Measurements from ENCODE around the gene SLC2A4RG. TPM values are rescaled to one million over a fixed set of nuclear protein-coding genes. Genes with fewer than 3 reads are reported as not detected.

SLC2A4RG gene
- total and polyA plus RNA-seq, 2 of the 13 experiments (the other 11 are each of a cell fraction or from before 2014, with no cell fraction given) = 91.4 to 95.9 TPM

DNA sequence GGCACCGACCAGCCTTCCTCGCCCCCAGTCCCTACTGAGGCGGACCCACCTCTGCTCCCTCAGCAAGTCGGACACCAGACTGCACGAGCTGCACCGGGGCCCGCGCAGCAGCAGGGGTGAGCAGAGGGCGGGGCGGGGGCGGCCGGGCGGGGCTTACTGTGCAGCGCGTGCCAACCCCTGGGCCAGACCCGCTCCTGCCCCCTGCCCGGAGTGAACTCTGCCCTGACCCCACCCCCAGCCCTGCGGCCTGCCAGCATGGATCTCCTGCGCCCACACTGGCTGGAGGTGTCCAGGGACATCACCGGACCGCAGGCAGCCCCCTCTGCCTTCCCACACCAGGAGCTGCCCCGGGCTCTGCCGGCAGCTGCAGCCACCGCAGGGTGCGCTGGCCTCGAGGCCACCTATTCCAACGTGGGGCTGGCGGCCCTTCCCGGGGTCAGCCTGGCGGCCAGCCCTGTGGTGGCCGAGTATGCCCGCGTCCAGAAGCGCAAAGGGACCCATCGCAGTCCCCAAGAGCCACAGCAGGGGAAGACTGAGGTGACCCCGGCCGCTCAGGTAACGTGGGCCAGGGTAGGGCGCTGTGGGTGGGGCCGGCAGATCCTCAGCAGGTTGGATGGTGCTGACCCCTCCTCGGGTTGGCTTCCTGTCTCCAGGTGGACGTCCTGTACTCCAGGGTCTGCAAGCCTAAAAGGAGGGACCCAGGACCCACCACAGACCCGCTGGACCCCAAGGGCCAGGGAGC is 1.5 kb upstream of the SLC2A4RG start (continued):
- TF ChIP-seq, protein P1, sequence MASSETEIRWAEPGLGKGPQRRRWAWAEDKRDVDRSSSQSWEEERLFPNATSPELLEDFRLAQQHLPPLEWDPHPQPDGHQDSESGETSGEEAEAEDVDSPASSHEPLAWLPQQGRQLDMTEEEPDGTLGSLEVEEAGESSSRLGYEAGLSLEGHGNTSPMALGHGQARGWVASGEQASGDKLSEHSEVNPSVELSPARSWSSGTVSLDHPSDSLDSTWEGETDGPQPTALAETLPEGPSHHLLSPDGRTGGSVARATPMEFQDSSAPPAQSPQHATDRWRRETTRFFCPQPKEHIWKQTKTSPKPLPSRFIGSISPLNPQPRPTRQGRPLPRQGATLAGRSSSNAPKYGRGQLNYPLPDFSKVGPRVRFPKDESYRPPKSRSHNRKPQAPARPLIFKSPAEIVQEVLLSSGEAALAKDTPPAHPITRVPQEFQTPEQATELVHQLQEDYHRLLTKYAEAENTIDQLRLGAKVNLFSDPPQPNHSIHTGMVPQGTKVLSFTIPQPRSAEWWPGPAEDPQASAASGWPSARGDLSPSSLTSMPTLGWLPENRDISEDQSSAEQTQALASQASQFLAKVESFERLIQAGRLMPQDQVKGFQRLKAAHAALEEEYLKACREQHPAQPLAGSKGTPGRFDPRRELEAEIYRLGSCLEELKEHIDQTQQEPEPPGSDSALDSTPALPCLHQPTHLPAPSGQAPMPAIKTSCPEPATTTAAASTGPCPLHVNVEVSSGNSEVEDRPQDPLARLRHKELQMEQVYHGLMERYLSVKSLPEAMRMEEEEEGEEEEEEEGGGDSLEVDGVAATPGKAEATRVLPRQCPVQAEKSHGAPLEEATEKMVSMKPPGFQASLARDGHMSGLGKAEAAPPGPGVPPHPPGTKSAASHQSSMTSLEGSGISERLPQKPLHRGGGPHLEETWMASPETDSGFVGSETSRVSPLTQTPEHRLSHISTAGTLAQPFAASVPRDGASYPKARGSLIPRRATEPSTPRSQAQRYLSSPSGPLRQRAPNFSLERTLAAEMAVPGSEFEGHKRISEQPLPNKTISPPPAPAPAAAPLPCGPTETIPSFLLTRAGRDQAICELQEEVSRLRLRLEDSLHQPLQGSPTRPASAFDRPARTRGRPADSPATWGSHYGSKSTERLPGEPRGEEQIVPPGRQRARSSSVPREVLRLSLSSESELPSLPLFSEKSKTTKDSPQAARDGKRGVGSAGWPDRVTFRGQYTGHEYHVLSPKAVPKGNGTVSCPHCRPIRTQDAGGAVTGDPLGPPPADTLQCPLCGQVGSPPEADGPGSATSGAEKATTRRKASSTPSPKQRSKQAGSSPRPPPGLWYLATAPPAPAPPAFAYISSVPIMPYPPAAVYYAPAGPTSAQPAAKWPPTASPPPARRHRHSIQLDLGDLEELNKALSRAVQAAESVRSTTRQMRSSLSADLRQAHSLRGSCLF (CRISPR knock-in tag; IDR thresholded peaks at IDR 0.05; ENCODE audit: borderline replicate concordance) = 0 out of 2 replicates have a peak, but pooled peaks have one; percentile 57
- TF ChIP-seq ZMYM3 (CRISPR knock-in tag; IDR thresholded peaks at IDR 0.05) (peak; percentile 29; the same call in 1 of the 2 replicates), ZNF20 (CRISPR knock-in tag; IDR thresholded peaks at IDR 0.05) (no peak; the same call in 1 of the 2 replicates), ZNF224 (CRISPR knock-in tag; IDR thresholded peaks at IDR 0.05) (peak; percentile 80; the same call in 1 of the 2 replicates), TAF15 (IDR thresholded peaks at IDR 0.05; ENCODE audit: low read depth, low read length, poor library complexity, severe bottlenecking) (peak; percentile 84), ZNF441 (CRISPR knock-in tag; IDR thresholded peaks at IDR 0.05; ENCODE audit: borderline replicate concordance) (peak; percentile 91; the same call in 1 of the 2 replicates), MTA1 (CRISPR knock-in tag; IDR thresholded peaks at IDR 0.05; ENCODE audit: borderline replicate concordance) (peak; percentile 38; the same call in 1 of the 2 replicates), KLF11 (CRISPR knock-in tag; IDR thresholded peaks at IDR 0.05) (no peak; the same call in none of the 2 replicates), ZNF678 (CRISPR knock-in tag; IDR thresholded peaks at IDR 0.05) (peak; percentile 99), ZSCAN9 (CRISPR knock-in tag; IDR thresholded peaks at IDR 0.05; ENCODE audit: borderline replicate concordance) (peak; percentile 47; the same call in 1 of the 2 replicates), ZNF3 (CRISPR knock-in tag; IDR thresholded peaks at IDR 0.05) (no peak), ZBTB7A (CRISPR knock-in tag; IDR thresholded peaks at IDR 0.05) (peak; percentile 92; the same call in 1 of the 2 replicates), HIVEP1 (CRISPR knock-in tag; IDR thresholded peaks at IDR 0.05) (peak; percentile 88), MTF1 (CRISPR knock-in tag; IDR thresholded peaks at IDR 0.05) (peak; percentile 73; the same call in 1 of the 2 replicates), ZNF180 (CRISPR knock-in tag; IDR thresholded peaks at IDR 0.05; ENCODE audit: borderline replicate concordance, low read depth) (peak; percentile 84; the same call in 1 of the 2 replicates), ZSCAN31 (CRISPR knock-in tag; IDR thresholded peaks at IDR 0.05; ENCODE audit: low read depth) (peak; percentile 93), ZNF44 (CRISPR knock-in tag; IDR thresholded peaks at IDR 0.05) (peak; percentile 97), ZFP36L2 (CRISPR knock-in tag; IDR thresholded peaks at IDR 0.05) (no peak; the same call in 1 of the 2 replicates), YEATS2 (CRISPR knock-in tag; IDR thresholded peaks at IDR 0.05; ENCODE audit: borderline replicate concordance) (peak; percentile 72), MTF2 (CRISPR knock-in tag; IDR thresholded peaks at IDR 0.05; ENCODE audit: borderline replicate concordance) (peak; percentile 73), KAT7 (CRISPR knock-in tag; IDR thresholded peaks at IDR 0.05; ENCODE audit: borderline replicate concordance) (no peak; the same call in 1 of the 2 replicates), EP300 (IDR thresholded peaks at IDR 0.05; ENCODE audit: low read depth in 2 of 2, low read length in 2 of 2) (peak in 1 of 2 experiments; percentile 69; a peak in 3 of 4 replicates), EP300 (CRISPR knock-in tag; IDR thresholded peaks at IDR 0.05; ENCODE audit: borderline replicate concordance) (peak; percentile 63; the same call in 1 of the 2 replicates), DNMT1 (CRISPR knock-in tag; IDR thresholded peaks at IDR 0.05) (peak; percentile 93), ZNF10 (CRISPR knock-in tag; IDR thresholded peaks at IDR 0.05; ENCODE audit: borderline replicate concordance, low read depth) (no peak; the same call in 1 of the 2 replicates), IRF2 (CRISPR knock-in tag; IDR thresholded peaks at IDR 0.05) (peak; percentile 74; the same call in 1 of the 2 replicates), ZNF556 (CRISPR knock-in tag; IDR thresholded peaks at IDR 0.05; ENCODE audit: borderline replicate concordance) (peak; percentile 99)

Measured in HepG2 (cell line).